Keratinocyte (primary cell): ENCODE data around the gene PSAP.

Source experiments
- CTCF ChIP-seq, 3 experiments: IDR thresholded peaks in 1 of 3; conservative IDR thresholded peaks in 1 of 3; optimal IDR thresholded peaks in 1 of 3; 2 replicates in 2 of 3; 3 replicates in 1 of 3; pipeline versions ENCODE3 to v1.5.1; 2011; ENCODE audit warnings: low read length in 3 of 3, mild to moderate bottlenecking in 3 of 3, moderate library complexity in 2 of 3, control low read depth in 1 of 3, inconsistent platforms in 1 of 3; ENCODE audit not compliant: insufficient read depth in 2 of 3; ENCODE audit errors: extremely low read depth in 1 of 3
- EZH2 ChIP-seq: IDR thresholded peaks from one replicate; pipeline ENCODE4 v1.6.1; 2012; ENCODE audit warnings: inconsistent platforms, mild to moderate bottlenecking, low read length, moderate library complexity

DNA sequence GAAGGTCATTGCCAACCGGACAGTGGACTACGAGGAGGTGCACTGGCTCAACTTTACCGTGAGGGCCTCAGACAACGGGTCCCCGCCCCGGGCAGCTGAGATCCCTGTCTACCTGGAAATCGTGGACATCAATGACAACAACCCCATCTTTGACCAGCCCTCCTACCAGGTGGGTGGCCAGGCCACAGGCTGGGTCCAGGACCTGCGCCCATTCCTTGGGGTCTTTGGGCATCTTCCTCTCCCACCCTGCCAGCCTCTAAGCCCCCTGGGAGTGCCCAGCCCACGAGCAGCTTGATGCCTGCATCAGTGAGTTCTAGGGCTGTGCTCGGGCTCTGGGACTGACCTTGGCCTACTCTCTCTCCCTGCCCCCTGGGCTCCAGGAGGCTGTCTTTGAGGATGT is 51.9 kb downstream of the PSAP start:
- no peak for TF ChIP-seq CTCF (optimal IDR thresholded peaks at IDR 0.05 in 1 of 3, IDR thresholded peaks at IDR 0.05 in 1 of 3, conservative IDR thresholded peaks at IDR 0.05 in 1 of 3; ENCODE audit: extremely low read depth in 1 of 3, insufficient read depth in 2 of 3, low read length in 3 of 3)
- TF ChIP-seq EZH2 = no peak
